MCF 10A (cell line): ENCODE measurements around the gene DCLK3. TPM values are rescaled to one million over a fixed set of nuclear protein-coding genes. Genes with fewer than 3 reads are reported as not detected.

Experiments used
- BruUV-seq: library from RNA; stranded (reverse); fragments of 400-500 nt; replicated peaks from 2 replicates; lab custom pipeline; 2021; lab: Mats Ljungman, UMichigan
- CTCF ChIA-PET: fragments of 300-600 bp; sonication (Branson Sonifier 250); formaldehyde crosslinking; extraction: SDS; loops from one replicate; lab custom pipeline; 2021; ENCODE audit warnings: antibody characterized with exemption, inconsistent platforms; lab: Yijun Ruan, JAX
- POLR2A ChIA-PET: fragments of 300-600, 350-650 bp; sonication (Branson Sonifier 250); formaldehyde crosslinking; extraction: SDS; loops from one replicate; lab custom pipeline; 2020; ENCODE audit warnings: antibody characterized with exemption, inconsistent platforms; lab: Yijun Ruan, JAX
- DNase-seq: peaks from one replicate; pipeline ENCODE4 v3.0.0-alpha.2; 2018; ENCODE audit not compliant: unreplicated experiment
- H3K27ac Mint-ChIP-seq: one replicate; pipeline ENCODE4 v1.8.0; 2022; ENCODE audit warnings: mild to moderate bottlenecking, low read depth, mixed read lengths; ENCODE audit not compliant: unreplicated experiment
- H3K27me3 Mint-ChIP-seq: one replicate; pipeline ENCODE4 v1.8.0; 2022; ENCODE audit warnings: mixed read lengths; ENCODE audit not compliant: insufficient read depth, unreplicated experiment
- H3K36me3 Mint-ChIP-seq: one replicate; pipeline ENCODE4 v1.8.0; 2022; ENCODE audit warnings: mild to moderate bottlenecking, moderate library complexity, mixed read lengths; ENCODE audit not compliant: insufficient read depth, unreplicated experiment
- H3K4me1 Mint-ChIP-seq: one replicate; pipeline ENCODE4 v1.8.0; 2022; ENCODE audit warnings: mixed read lengths; ENCODE audit not compliant: insufficient read depth, unreplicated experiment
- H3K4me3 Mint-ChIP-seq: one replicate; pipeline ENCODE4 v1.8.0; 2022; ENCODE audit warnings: mild to moderate bottlenecking, moderate library complexity, mixed read lengths; ENCODE audit not compliant: unreplicated experiment
- H3K9me3 Mint-ChIP-seq: one replicate; pipeline ENCODE4 v1.8.0; 2022; ENCODE audit warnings: mixed read lengths; ENCODE audit not compliant: unreplicated experiment
- intact Hi-C: fragments of 100-400 bp; cut with micrococcal nuclease; formaldehyde crosslinking; loops from 2 replicates; pipeline ENCODE4 v1.14.1; 2022
- total RNA-seq: library from RNA; stranded (reverse); gene quantifications from 2 replicates; pipeline ENCODE4 v1.2.3, GENCODE V29; 2022
- TF ChIP-seq, protein P1 (sequence below): fragments of 200-600 bp; IDR thresholded peaks from one replicate; pipeline ENCODE4 v1.8.0; 2022; ENCODE audit warnings: antibody characterized with exemption, mild to moderate bottlenecking; ENCODE audit not compliant: unreplicated experiment

DCLK3 gene
- total RNA-seq, 1 experiment from 2014 or later = not detected

GRCh38 chr3:36756269-36756668 lies 8.1 kb downstream of the DCLK3 start:
- Mint-ChIP-seq H3K27ac (no peak overlapping the region), H3K27me3 (peaks cover 36% of the 10 kb centered on the region)
- POLR2A ChIA-PET = no interaction called here

GRCh38 chr3:36751326-36751725 lies 13.0 kb downstream of the DCLK3 start:
- POLR2A ChIA-PET = no interaction called here
- Mint-ChIP-seq H3K36me3 (no peaks in the 10 kb centered on the region), H3K4me3 (no peak overlapping the region), H3K27me3 (peaks cover 6% of the 10 kb centered on the region), H3K27ac (no peak overlapping the region), H3K9me3 (no peaks in the 10 kb centered on the region), H3K4me1 (no peaks in the 10 kb centered on the region)
- intact Hi-C loops = no loop called here
- CTCF ChIA-PET = interaction anchor here (0.6 to 1.8 kb wide), 6 partner anchors 11 to 118 kb away, joined by 3 to 7 read pairs (median 4); no protein-coding TSS in a partner anchor
- no TSS peak for BruUV-seq
- TF ChIP-seq, protein P1, sequence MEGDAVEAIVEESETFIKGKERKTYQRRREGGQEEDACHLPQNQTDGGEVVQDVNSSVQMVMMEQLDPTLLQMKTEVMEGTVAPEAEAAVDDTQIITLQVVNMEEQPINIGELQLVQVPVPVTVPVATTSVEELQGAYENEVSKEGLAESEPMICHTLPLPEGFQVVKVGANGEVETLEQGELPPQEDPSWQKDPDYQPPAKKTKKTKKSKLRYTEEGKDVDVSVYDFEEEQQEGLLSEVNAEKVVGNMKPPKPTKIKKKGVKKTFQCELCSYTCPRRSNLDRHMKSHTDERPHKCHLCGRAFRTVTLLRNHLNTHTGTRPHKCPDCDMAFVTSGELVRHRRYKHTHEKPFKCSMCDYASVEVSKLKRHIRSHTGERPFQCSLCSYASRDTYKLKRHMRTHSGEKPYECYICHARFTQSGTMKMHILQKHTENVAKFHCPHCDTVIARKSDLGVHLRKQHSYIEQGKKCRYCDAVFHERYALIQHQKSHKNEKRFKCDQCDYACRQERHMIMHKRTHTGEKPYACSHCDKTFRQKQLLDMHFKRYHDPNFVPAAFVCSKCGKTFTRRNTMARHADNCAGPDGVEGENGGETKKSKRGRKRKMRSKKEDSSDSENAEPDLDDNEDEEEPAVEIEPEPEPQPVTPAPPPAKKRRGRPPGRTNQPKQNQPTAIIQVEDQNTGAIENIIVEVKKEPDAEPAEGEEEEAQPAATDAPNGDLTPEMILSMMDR = no peak
- no peak for DNase-seq

More at GRCh38 chr3:36756269-36756668, 8.1 kb downstream of the DCLK3 start:
- H3K4me3 Mint-ChIP-seq = no peak overlapping the region
- no peaks in the 10 kb centered on the region for H3K4me1 Mint-ChIP-seq
- TF ChIP-seq, protein P1 = no peak
- H3K36me3 Mint-ChIP-seq = no peaks in the 10 kb centered on the region
- DNase-seq = no peak
- no peaks in the 10 kb centered on the region for H3K9me3 Mint-ChIP-seq
- intact Hi-C loops = no loop called here
- CTCF ChIA-PET = interaction anchor here (1.0 kb wide), 1 partner anchor 29 kb away, joined by 5 read pairs; no protein-coding TSS in a partner anchor
- BruUV-seq = no TSS peak

DNA sequence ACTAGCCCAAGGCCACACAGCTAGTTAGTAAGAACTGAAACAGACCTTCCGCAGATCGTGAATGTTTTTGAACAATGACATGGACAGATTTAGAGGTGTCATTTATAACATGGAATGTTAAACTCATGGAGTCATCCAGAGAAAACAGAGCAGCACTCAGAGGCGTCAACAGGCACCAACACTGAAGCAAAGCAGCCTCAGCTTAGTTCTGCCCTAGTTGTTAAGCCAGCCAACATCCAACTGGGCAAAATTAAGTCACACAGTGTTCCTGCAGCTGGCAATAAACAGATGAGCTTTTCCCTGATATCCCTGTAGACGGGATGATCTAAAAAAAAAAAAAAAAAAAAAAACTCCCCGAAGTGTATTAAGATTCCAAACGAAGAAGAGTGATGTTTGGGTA lies 13.6 kb downstream of the DCLK3 start:
- intact Hi-C loops = no loop called here
- TF ChIP-seq, protein P1 = no peak
- no peaks in the 10 kb centered on the region for H3K36me3 Mint-ChIP-seq
- peaks cover 12% of the 10 kb centered on the region for H3K27me3 Mint-ChIP-seq
- ChIA-PET POLR2A (no interaction called here), CTCF (interaction anchor here (0.6 to 1.8 kb wide), 4 partner anchors 10 to 118 kb away, joined by 3 to 7 read pairs (median 4); no protein-coding TSS in a partner anchor)
- no peaks in the 10 kb centered on the region for H3K4me1 Mint-ChIP-seq
- H3K4me3 Mint-ChIP-seq = no peak overlapping the region
- H3K27ac Mint-ChIP-seq = no peak overlapping the region
- BruUV-seq = no TSS peak
- DNase-seq = no peak
- no peaks in the 10 kb centered on the region for H3K9me3 Mint-ChIP-seq

GRCh38 chr3:36744763-36745162 lies 19.6 kb downstream of the DCLK3 start:
- TF ChIP-seq, protein P1 = no peak
- H3K9me3 Mint-ChIP-seq = no peaks in the 10 kb centered on the region
- no peaks in the 10 kb centered on the region for H3K4me1 Mint-ChIP-seq
- H3K36me3 Mint-ChIP-seq = no peaks in the 10 kb centered on the region
- ChIA-PET POLR2A (no interaction called here), CTCF (interaction anchor here (0.9 to 1.4 kb wide), 3 partner anchors 11 to 214 kb away, joined by 3 to 5 read pairs (median 3); no protein-coding TSS in a partner anchor)
- H3K27ac Mint-ChIP-seq = no peak overlapping the region
- H3K27me3 Mint-ChIP-seq = peaks cover 32% of the 10 kb centered on the region
- intact Hi-C loops = no loop called here
- no peak overlapping the region for H3K4me3 Mint-ChIP-seq
- no TSS peak for BruUV-seq
- no peak for DNase-seq
